H1 (cell line): ENCODE data around the gene PDPK1. TPM values are rescaled to one million over a fixed set of nuclear protein-coding genes. Genes with fewer than 3 reads are reported as not detected.

Experiments
- CTCF ChIA-PET: fragments of 300-600 bp; sonication (Branson Sonifier 250); formaldehyde crosslinking; loops from one replicate; lab custom pipeline; 2021; ENCODE audit not compliant: partially characterized antibody; lab: Charles Lee
- POLR2A ChIA-PET: fragments of 300-600 bp; sonication (Branson Sonifier 250); formaldehyde crosslinking; loops from one replicate; lab custom pipeline; 2021; ENCODE audit warnings: inconsistent platforms; ENCODE audit not compliant: partially characterized antibody; lab: Charles Lee
- DNase-seq, 2 experiments: peaks; one replicate each; pipeline versions ENCODE4 v3.0.0 to v3.0.0-alpha.2; 2010 to 2022; ENCODE audit warnings: low spot score in 2 of 2, low read depth in 1 of 2, mixed read lengths in 1 of 2
- FAIRE-seq: peaks from 2 replicates; lab custom pipeline; 2011; peaks lifted over from hg19 to GRCh38; lab: Jason Lieb, UNC
- H2AFZ ChIP-seq: 2 replicates; pipeline ENCODE4 v1.8.1; 2012; ENCODE audit warnings: low read length, inconsistent platforms
- H2AK5ac ChIP-seq: 2 replicates; pipeline ENCODE4 v1.6.1; 2013; ENCODE audit warnings: low read depth, low read length
- H2BK120ac ChIP-seq: replicated peaks from 2 replicates; pipeline ENCODE3; 2013; ENCODE audit warnings: low read depth, low read length, inconsistent platforms
- H2BK12ac ChIP-seq: 2 replicates; pipeline ENCODE4 v1.6.1; 2013; ENCODE audit warnings: low read depth, low read length
- H2BK15ac ChIP-seq: 2 replicates; pipeline ENCODE4 v1.6.1; 2013; ENCODE audit warnings: low read length
- H2BK20ac ChIP-seq: 2 replicates; pipeline ENCODE4 v1.6.1; 2013; ENCODE audit warnings: low read length
- H2BK5ac ChIP-seq: 2 replicates; pipeline ENCODE4 v1.6.1; 2013; ENCODE audit warnings: low read depth, low read length
- H3K14ac ChIP-seq: 2 replicates; pipeline ENCODE4 v1.6.1; 2013; ENCODE audit warnings: inconsistent platforms; ENCODE audit not compliant: insufficient read length
- H3K18ac ChIP-seq: 2 replicates; pipeline ENCODE4 v1.6.1; 2013; ENCODE audit warnings: low read length; ENCODE audit errors: extremely low read depth
- H3K23ac ChIP-seq: 2 replicates; pipeline ENCODE4 v1.6.1; 2013; ENCODE audit warnings: inconsistent platforms; ENCODE audit not compliant: insufficient read length
- H3K23me2 ChIP-seq: 2 replicates; pipeline ENCODE4 v1.6.1; 2013; ENCODE audit warnings: low read depth, low read length
- H3K27ac ChIP-seq: 2 replicates; pipeline ENCODE4 v1.6.1; 2011; ENCODE audit warnings: low read depth, low read length, inconsistent platforms
- H3K27me3 ChIP-seq, 4 experiments: replicated peaks in 1 of 4; 1 replicate in 1 of 4; 2 replicates in 3 of 4; pipeline versions ENCODE4 v1.6.1 to v1.8.1; 2011 to 2013; ENCODE audit warnings: low read length in 3 of 4, mild to moderate bottlenecking in 3 of 4, inconsistent platforms in 2 of 4, mixed read lengths in 2 of 4, moderate library complexity in 1 of 4; ENCODE audit not compliant: control insufficient read depth in 3 of 4, insufficient read depth in 3 of 4; ENCODE audit errors: extremely low read depth in 1 of 4
- H3K36me3 ChIP-seq, 4 experiments: 2 replicates each; pipeline versions ENCODE4 v1.6.1 to v1.8.1; 2011 to 2013; ENCODE audit warnings: mild to moderate bottlenecking in 4 of 4, low read length in 3 of 4, moderate library complexity in 2 of 4, control low read depth in 1 of 4, inconsistent platforms in 1 of 4; ENCODE audit not compliant: insufficient read depth in 4 of 4, control insufficient read depth in 2 of 4
- H3K4ac ChIP-seq: replicated peaks from 2 replicates; pipeline ENCODE3; 2013; ENCODE audit warnings: low read length, low read depth, mixed read lengths, inconsistent platforms; ENCODE audit not compliant: insufficient read length
- H3K4me1 ChIP-seq, 4 experiments: replicated peaks in 1 of 4; 1 replicate in 1 of 4; 2 replicates in 3 of 4; pipeline versions ENCODE4 v1.6.1 to v1.8.1; 2011 to 2013; ENCODE audit warnings: low read length in 3 of 4, inconsistent platforms in 2 of 4, mixed read lengths in 1 of 4; ENCODE audit not compliant: insufficient read depth in 4 of 4, control insufficient read depth in 3 of 4
- H3K4me2 ChIP-seq, 2 experiments: 2 replicates each; pipeline versions ENCODE4 v1.6.1 to v1.8.1; 2011 to 2013; ENCODE audit warnings: low read depth in 2 of 2, low read length in 2 of 2, control low read depth in 1 of 2, inconsistent platforms in 1 of 2, mild to moderate bottlenecking in 1 of 2; ENCODE audit not compliant: insufficient read depth in 1 of 2
- H3K4me3 ChIP-seq, 4 experiments: fragments of 200-600, 300-600 bp in 1 of 4; sonication (generic), shearing (Covaris generic), sonication (Bioruptor Twin) in 1 of 4; 2 replicates each; pipeline versions ENCODE4 v1.5.1 to v1.8.1; 2011 to 2016; ENCODE audit warnings: low read length in 4 of 4, low read depth in 3 of 4, control low read depth in 2 of 4, inconsistent platforms in 2 of 4, mild to moderate bottlenecking in 2 of 4, mixed read lengths in 1 of 4, moderate library complexity in 1 of 4; ENCODE audit not compliant: insufficient read depth in 2 of 4; ENCODE audit errors: extremely low read depth in 1 of 4
- H3K56ac ChIP-seq: replicated peaks from 2 replicates; pipeline ENCODE3; 2013; ENCODE audit warnings: low read depth, mild to moderate bottlenecking, mixed read lengths, low read length, inconsistent platforms; ENCODE audit not compliant: insufficient read length
- H3K79me1 ChIP-seq: 2 replicates; pipeline ENCODE4 v1.6.1; 2013; ENCODE audit warnings: low read depth, low read length, control low read depth
- H3K79me2 ChIP-seq, 2 experiments: 2 replicates each; pipeline versions ENCODE4 v1.6.1 to v1.8.1; 2012 to 2013; ENCODE audit warnings: low read length in 2 of 2, mild to moderate bottlenecking in 2 of 2, inconsistent platforms in 1 of 2; ENCODE audit not compliant: insufficient read depth in 2 of 2, control insufficient read depth in 1 of 2
- H3K9ac ChIP-seq, 4 experiments: replicated peaks in 1 of 4; 1 replicate in 1 of 4; 2 replicates in 3 of 4; pipeline versions ENCODE4 v1.6.1 to v1.8.1; 2011 to 2013; ENCODE audit warnings: low read depth in 3 of 4, low read length in 3 of 4, control low read depth in 2 of 4, mild to moderate bottlenecking in 2 of 4, moderate library complexity in 2 of 4, inconsistent platforms in 1 of 4; ENCODE audit errors: extremely low read depth in 1 of 4
- H3K9me3 ChIP-seq, 2 experiments: 2 replicates each; pipeline versions ENCODE4 v1.6.1 to v1.8.1; 2012 to 2013; ENCODE audit warnings: mild to moderate bottlenecking in 2 of 2, moderate library complexity in 2 of 2, control low read depth in 1 of 2, inconsistent platforms in 1 of 2, low read depth in 1 of 2, low read length in 1 of 2, mixed read lengths in 1 of 2; ENCODE audit not compliant: insufficient read depth in 2 of 2
- H4K20me1 ChIP-seq, 2 experiments: replicated peaks in 1 of 2; 2 replicates each; pipeline versions ENCODE3 to v1.8.1; 2011 to 2013; ENCODE audit warnings: inconsistent platforms in 2 of 2, low read length in 2 of 2, mild to moderate bottlenecking in 1 of 2; ENCODE audit not compliant: insufficient read depth in 2 of 2, control insufficient read depth in 1 of 2
- H4K5ac ChIP-seq: 2 replicates; pipeline ENCODE4 v1.6.1; 2013; ENCODE audit warnings: low read length, low read depth, mixed read lengths, inconsistent platforms; ENCODE audit not compliant: insufficient read length
- H4K8ac ChIP-seq: 2 replicates; pipeline ENCODE4 v1.8.0; 2013; ENCODE audit warnings: mild to moderate bottlenecking, moderate library complexity, low read length, inconsistent platforms; ENCODE audit not compliant: insufficient read depth; ENCODE audit errors: extremely low read depth
- H4K91ac ChIP-seq: replicated peaks from 2 replicates; pipeline ENCODE3; 2013; ENCODE audit warnings: low read length, mixed read lengths, inconsistent platforms; ENCODE audit not compliant: insufficient read length
- EZH2 ChIP-seq: fragments of 200-600 bp; sonication (generic); IDR thresholded peaks from 2 replicates; pipeline ENCODE4 v1.7.1; 2012; ENCODE audit warnings: low read depth, mild to moderate bottlenecking, moderate library complexity, low read length, inconsistent platforms; ENCODE audit not compliant: severe bottlenecking
- HDAC6 ChIP-seq: IDR thresholded peaks from one replicate; pipeline ENCODE4 v1.7.1; 2012; ENCODE audit warnings: low read depth, mild to moderate bottlenecking, inconsistent platforms, low read length, moderate library complexity
- JUN ChIP-seq: IDR thresholded peaks from 2 replicates; pipeline ENCODE4 v1.6.1; 2011; ENCODE audit warnings: low read depth, mild to moderate bottlenecking, improper control_type of control experiment, low read length
- POU5F1 ChIP-seq: IDR thresholded peaks from 2 replicates; pipeline ENCODE4 v1.6.1; 2011; ENCODE audit warnings: low read depth, mild to moderate bottlenecking, low read length, moderate library complexity
- RAD21 ChIP-seq, 2 experiments: IDR thresholded peaks in 1 of 2; conservative IDR thresholded peaks in 1 of 2; 2 replicates each; pipeline ENCODE4 v1.6.1; 2011; ENCODE audit warnings: low read depth in 2 of 2, low read length in 2 of 2, improper control_type of control experiment in 1 of 2, inconsistent platforms in 1 of 2, mild to moderate bottlenecking in 1 of 2, moderate library complexity in 1 of 2
- SIRT6 ChIP-seq: IDR thresholded peaks from one replicate; pipeline ENCODE4 v1.7.1; 2012; ENCODE audit warnings: low read length, inconsistent platforms
- SP1 ChIP-seq: IDR thresholded peaks from 2 replicates; pipeline ENCODE4 v1.6.1; 2011; ENCODE audit warnings: low read depth, low read length
- SP2 ChIP-seq: IDR thresholded peaks from 2 replicates; pipeline ENCODE4 v1.6.1; 2012; ENCODE audit warnings: mild to moderate bottlenecking, low read length, inconsistent platforms
- WGBS, 2 experiments: shearing (Covaris generic) in 1 of 2; methylation state at CpG; one replicate each; pipeline versions ENCODE4 v1.1.6 to v1.1.7; 2013 to 2015; ENCODE audit warnings: low lambda C conversion rate in 2 of 2, mixed read lengths in 2 of 2, inconsistent platforms in 1 of 2, low coverage in 1 of 2, missing lambda C conversion rate in 1 of 2; ENCODE audit not compliant: insufficient replicate concordance in 2 of 2, insufficient coverage in 1 of 2, insufficient read length in 1 of 2; ENCODE audit errors: extremely low coverage in 1 of 2, missing lambda C conversion rate in 1 of 2; 5-methylcytosine and 5-hydroxymethylcytosine counted together
- polyA plus RNA-seq, 7 experiments: library from polyadenylated mRNA; depleted of rRNA in 3 of 7; stranded (reverse) in 5 of 7; unstranded in 2 of 7; fragments of >200 nt in 5 of 7; fragments of 200-250 nt in 2 of 7; gene quantifications; 1 replicate in 5 of 7; 2 replicates in 1 of 7; 4 replicates in 1 of 7; pipeline versions ENCODE4 v1.2.1 to v1.2.3, GENCODE V29; 2011 to 2013; ENCODE audit warnings: missing spikeins in 2 of 7, mixed read lengths in 2 of 7
- total RNA-seq: library from RNA; stranded (reverse); fragmentation: NEBNext Ultra II Directional; extraction: Animal tissue kit (Norgen Biotek cat#: 25700); gene quantifications from 2 replicates; pipeline ENCODE4 v1.2.1, GENCODE V29; 2021
- TF ChIP-seq, protein P1 (sequence below): IDR thresholded peaks from 2 replicates; pipeline ENCODE4 v1.6.1; 2011; ENCODE audit warnings: low read length, improper control_type of control experiment

Gene PDPK1
- total and polyA plus RNA-seq, 2 of the 8 experiments (the other 6 are each of a cell fraction or from before 2014, with no cell fraction given) = 17.1 to 27.8 TPM

- H2BK15ac ChIP-seq = no peak overlapping the region
- WGBS, 2 experiments = 50% methylated on average over 21 of the region's 23 CpGs; no CpG with 5 or more reads in 1 of the 2 experiments
- peak overlapping the region; percentile 71; the same call in 1 of the 2 replicates for H2BK5ac ChIP-seq
- peak overlapping the region; percentile 40 for H4K8ac ChIP-seq
- H3K9me3 ChIP-seq = no peaks in the 10 kb centered on the region
- H3K79me2 ChIP-seq = no peaks in the 10 kb centered on the region
- H3K4me2 ChIP-seq = peak overlapping the region; percentile 0 to 73; a peak in 3 of 4 replicates
- peak overlapping the region; percentile 73 for H4K91ac ChIP-seq
- H3K36me3 ChIP-seq = peaks cover 0 to 12% (median 3%) of the 10 kb centered on the region in 4 experiments; a peak in 3 of 8 replicates
- H3K23me2 ChIP-seq = no peaks in the 10 kb centered on the region
- H2BK120ac ChIP-seq = no peak overlapping the region
- no peak overlapping the region for H2AK5ac ChIP-seq
- no peak overlapping the region for H4K5ac ChIP-seq
- H3K9ac ChIP-seq = no peak overlapping the region
- H4K20me1 ChIP-seq = peaks cover 2 to 4% of the 10 kb centered on the region in 2 experiments
- H3K18ac ChIP-seq = peak overlapping the region; percentile 81
- no peak overlapping the region for H3K14ac ChIP-seq
- H2BK12ac ChIP-seq = no peak overlapping the region
- H3K4ac ChIP-seq = no peak overlapping the region
- no peak overlapping the region; the same call in 1 of the 2 replicates for H3K27ac ChIP-seq
- no peak overlapping the region for H2BK20ac ChIP-seq
- peaks cover 0 to 16% (median 9%) of the 10 kb centered on the region in 4 experiments; a peak in 6 of 7 replicates for H3K4me1 ChIP-seq
- ChIA-PET CTCF (interaction anchor here (0.6 to 3.3 kb wide), 50 partner anchors 9 to 353 kb away, joined by 3 to 32 read pairs (median 4); partner anchors contain the start of genes AMDHD2, ECI1, PDPK1 and TBC1D24), POLR2A (interaction anchor here (0.6 to 2.0 kb wide), 22 partner anchors 9 to 492 kb away, joined by 3 to 10 read pairs (median 4); partner anchors contain the start of genes ATP6V0C, CEMP1, MLST8 and NTN3)
- peak overlapping the region in 3 of 4 experiments; percentile 14 to 60 (median 24); a peak in 5 of 8 replicates for H3K4me3 ChIP-seq
- no peak for FAIRE-seq
- H2AFZ ChIP-seq = peak overlapping the region; percentile 18; the same call in 1 of the 2 replicates
- no peak overlapping the region for H3K23ac ChIP-seq
- no peak overlapping the region for H3K56ac ChIP-seq
- H3K79me1 ChIP-seq = no peaks in the 10 kb centered on the region; the same call in 1 of the 2 replicates
- no peaks in the 10 kb centered on the region; a peak in 1 of 7 replicates for H3K27me3 ChIP-seq
- DNase-seq = peak; percentile 77 to 98
- TF ChIP-seq, protein P1, sequence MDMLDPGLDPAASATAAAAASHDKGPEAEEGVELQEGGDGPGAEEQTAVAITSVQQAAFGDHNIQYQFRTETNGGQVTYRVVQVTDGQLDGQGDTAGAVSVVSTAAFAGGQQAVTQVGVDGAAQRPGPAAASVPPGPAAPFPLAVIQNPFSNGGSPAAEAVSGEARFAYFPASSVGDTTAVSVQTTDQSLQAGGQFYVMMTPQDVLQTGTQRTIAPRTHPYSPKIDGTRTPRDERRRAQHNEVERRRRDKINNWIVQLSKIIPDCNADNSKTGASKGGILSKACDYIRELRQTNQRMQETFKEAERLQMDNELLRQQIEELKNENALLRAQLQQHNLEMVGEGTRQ = peak; percentile 40
- TF ChIP-seq JUN (no peak), HDAC6 (no peak), SIRT6 (no peak), POU5F1 (no peak), SP1 (no peak), EZH2 (no peak), RAD21 (IDR thresholded peaks at IDR 0.05 in 1 of 2, conservative IDR thresholded peaks at IDR 0.05 in 1 of 2; ENCODE audit: low read depth in 2 of 2, low read length in 2 of 2) (peak; percentile 94 to 96), SP2 (no peak)
Observed at GRCh38 chr16:2500918-2501750, 36.7 kb upstream of the PDPK1 start.
